ENCODE data around the gene CPNE7.
"Not testable (repeated sequence)": the region's sequence is repeated elsewhere in the genome, so short reads cannot be mapped to it uniquely, and the experiment has no call there.

Gene CPNE7

GRCh38 chr16:89623511-89624261 is 48.1 kb downstream of the CPNE7 start:
- Histone ChIP-seq H3K4me3 (ENCODE audit: low read depth, low read length) (no peak overlapping the region), H3K4me1 (peaks cover 2% of the 10 kb centered on the region), H3K4me2 (ENCODE audit: low read length) (no peak overlapping the region), H3K36me3 (ENCODE audit: control insufficient read depth, insufficient read depth, low read length) (no peaks in the 10 kb centered on the region), H3K27me3 (ENCODE audit: control insufficient read depth, insufficient read depth, low read length) (no peaks in the 10 kb centered on the region), H3K27ac (no peak overlapping the region), H3K79me2 (no peaks in the 10 kb centered on the region), H2AFZ (no peak overlapping the region), H3K9ac (no peak overlapping the region), H3K9me3 (ENCODE audit: control insufficient read depth, low read length) (no peaks in the 10 kb centered on the region)
- TF ChIP-seq CTCF (IDR thresholded peaks at IDR 0.05) = no peak

- Histone ChIP-seq H3K36me3 (ENCODE audit: control insufficient read depth, insufficient read depth, low read length) (no peaks in the 10 kb centered on the region), H3K4me2 (ENCODE audit: low read length) (no peak overlapping the region), H3K4me3 (ENCODE audit: low read depth, low read length) (no peak overlapping the region), H3K4me1 (peaks cover 2% of the 10 kb centered on the region), H3K9me3 (ENCODE audit: control insufficient read depth, low read length) (no peaks in the 10 kb centered on the region), H3K9ac (no peak overlapping the region), H3K27me3 (ENCODE audit: control insufficient read depth, insufficient read depth, low read length) (no peaks in the 10 kb centered on the region), H3K27ac (no peak overlapping the region), H2AFZ (no peak overlapping the region), H3K79me2 (no peaks in the 10 kb centered on the region)
- TF ChIP-seq CTCF (IDR thresholded peaks at IDR 0.05) = no peak
These were observed 49.5 kb downstream of the CPNE7 start for GRCh38 chr16:89624777-89625761.

- H3K4me2 ChIP-seq (ENCODE audit: low read length) = no peak overlapping the region
- H3K9ac ChIP-seq = no peak overlapping the region
- no peaks in the 10 kb centered on the region for H3K27me3 ChIP-seq (ENCODE audit: control insufficient read depth, insufficient read depth, low read length)
- no peak overlapping the region for H2AFZ ChIP-seq
- H3K36me3 ChIP-seq (ENCODE audit: control insufficient read depth, insufficient read depth, low read length) = no peaks in the 10 kb centered on the region
- H3K79me2 ChIP-seq = no peaks in the 10 kb centered on the region
- no peak overlapping the region for H3K4me3 ChIP-seq (ENCODE audit: low read depth, low read length)
- H3K9me3 ChIP-seq (ENCODE audit: control insufficient read depth, low read length) = no peaks in the 10 kb centered on the region
- no peak for TF ChIP-seq CTCF (IDR thresholded peaks at IDR 0.05)
- H3K27ac ChIP-seq = no peak overlapping the region
- peaks cover 2% of the 10 kb centered on the region for H3K4me1 ChIP-seq
These were observed 54.5 kb downstream of the CPNE7 start for GRCh38 chr16:89629827-89630610.

- Histone ChIP-seq H3K9ac (no peak overlapping the region), H3K79me2 (no peaks in the 10 kb centered on the region), H3K9me3 (ENCODE audit: control insufficient read depth, low read length) (no peaks in the 10 kb centered on the region), H2AFZ (no peak overlapping the region), H3K27me3 (ENCODE audit: control insufficient read depth, insufficient read depth, low read length) (no peaks in the 10 kb centered on the region), H3K4me3 (ENCODE audit: low read depth, low read length) (no peak overlapping the region), H3K4me1 (no peaks in the 10 kb centered on the region), H3K27ac (no peak overlapping the region), H3K4me2 (ENCODE audit: low read length) (no peak overlapping the region), H3K36me3 (ENCODE audit: control insufficient read depth, insufficient read depth, low read length) (no peaks in the 10 kb centered on the region)
- no peak for TF ChIP-seq CTCF (IDR thresholded peaks at IDR 0.05)
These were observed 57.6 kb downstream of the CPNE7 start for GRCh38 chr16:89633064-89633631.

- not testable (repeated sequence) for H3K36me3 ChIP-seq (ENCODE audit: control insufficient read depth, insufficient read depth, low read length); H3K9ac ChIP-seq; H3K9me3 ChIP-seq (ENCODE audit: control insufficient read depth, low read length); H3K79me2 ChIP-seq; H3K4me3 ChIP-seq (ENCODE audit: low read depth, low read length); H2AFZ ChIP-seq; H3K27ac ChIP-seq; H3K27me3 ChIP-seq (ENCODE audit: control insufficient read depth, insufficient read depth, low read length); H3K4me2 ChIP-seq (ENCODE audit: low read length); H3K4me1 ChIP-seq
These were observed 59.2 kb downstream of the CPNE7 start for GRCh38 chr16:89634463-89635385.
